ENCODE measurements around the gene HNF1B. TPM values are rescaled to one million over a fixed set of nuclear protein-coding genes. Genes with fewer than 3 reads are reported as not detected.

HNF1B gene
- total RNA-seq, 4 donors from 2014 or later: 16.5 to 39.9 (median 32.2) TPM

- peaks cover 0 to 25% (median 0%) of the 10 kb centered on the region in 3 donors for H3K36me3 ChIP-seq
- DNase-seq: no peak
- H3K27ac ChIP-seq: no peak overlapping the region
- TF ChIP-seq CTCF (IDR thresholded peaks at IDR 0.05): no peak
- no peak for TF ChIP-seq POLR2A (IDR thresholded peaks at IDR 0.05)
- H3K4me1 ChIP-seq: no peaks in the 10 kb centered on the region
- H3K4me3 ChIP-seq: no peak overlapping the region
- peaks cover 0 to 5% of the 10 kb centered on the region in 2 donors for H3K27me3 ChIP-seq
- no peaks in the 10 kb centered on the region for H3K9me3 ChIP-seq
These were observed 9.7 kb downstream of the HNF1B start for GRCh38 chr17:37735165-37735564.

- no peak for TF ChIP-seq POLR2A (IDR thresholded peaks at IDR 0.05)
- no peak for TF ChIP-seq CTCF (IDR thresholded peaks at IDR 0.05)
- no peaks in the 10 kb centered on the region for H3K4me1 ChIP-seq
- no peak overlapping the region for H3K27ac ChIP-seq
- no peak for DNase-seq
- H3K4me3 ChIP-seq: no peak overlapping the region
- H3K9me3 ChIP-seq: no peaks in the 10 kb centered on the region
- H3K27me3 ChIP-seq: no peaks in the 10 kb centered on the region
- H3K36me3 ChIP-seq: peaks cover 0 to 25% (median 0%) of the 10 kb centered on the region in 3 donors
These were observed 12.5 kb downstream of the HNF1B start for GRCh38 chr17:37732316-37732715.

GRCh38 chr17:37731056-37731455, 13.8 kb downstream of the HNF1B start:
- TF ChIP-seq POLR2A (IDR thresholded peaks at IDR 0.05) (no peak), CTCF (IDR thresholded peaks at IDR 0.05) (no peak)
- Histone ChIP-seq H3K9me3 (no peaks in the 10 kb centered on the region), H3K4me1 (peaks cover 0 to 12% (median 3%) of the 10 kb centered on the region in 4 donors), H3K27ac (no peak overlapping the region), H3K27me3 (no peaks in the 10 kb centered on the region), H3K4me3 (no peak overlapping the region), H3K36me3 (peaks cover 0 to 18% (median 0%) of the 10 kb centered on the region in 3 donors)
- DNase-seq: no peak

GRCh38 chr17:37729905-37730304, 15.0 kb downstream of the HNF1B start:
- no peak for TF ChIP-seq POLR2A (IDR thresholded peaks at IDR 0.05)
- Histone ChIP-seq H3K9me3 (no peaks in the 10 kb centered on the region), H3K4me3 (no peak overlapping the region), H3K36me3 (peaks cover 0 to 14% (median 0%) of the 10 kb centered on the region in 3 donors), H3K27ac (peak overlapping the region in 1 of 4 donors; percentile 19), H3K27me3 (no peaks in the 10 kb centered on the region), H3K4me1 (peaks cover 0 to 21% (median 5%) of the 10 kb centered on the region in 4 donors)
- no peak for DNase-seq

- no peaks in the 10 kb centered on the region for H3K9me3 ChIP-seq
- H3K27ac ChIP-seq: peak overlapping the region in 2 of 4 donors; percentile 56 to 81
- peaks cover 0 to 2% (median 0%) of the 10 kb centered on the region in 3 donors for H3K36me3 ChIP-seq
- peaks cover 0 to 32% (median 5%) of the 10 kb centered on the region in 4 donors for H3K4me1 ChIP-seq
- H3K27me3 ChIP-seq: no peaks in the 10 kb centered on the region
- DNase-seq: peak in 2 of 3 donors; percentile 76 to 77
- no peak overlapping the region for H3K4me3 ChIP-seq
- TF ChIP-seq CTCF (IDR thresholded peaks at IDR 0.05) (no peak), POLR2A (IDR thresholded peaks at IDR 0.05) (no peak)
These were observed 17.8 kb downstream of the HNF1B start for GRCh38 chr17:37726891-37727675.

- Histone ChIP-seq H3K36me3 (no peaks in the 10 kb centered on the region), H3K27me3 (no peaks in the 10 kb centered on the region), H3K9me3 (no peaks in the 10 kb centered on the region), H3K27ac (peak overlapping the region in 3 of 4 donors; percentile 53 to 81 (median 56)), H3K4me1 (peaks cover 0 to 40% (median 5%) of the 10 kb centered on the region in 4 donors), H3K4me3 (no peak overlapping the region)
- no peak for DNase-seq
- TF ChIP-seq CTCF (IDR thresholded peaks at IDR 0.05) (no peak), POLR2A (IDR thresholded peaks at IDR 0.05) (no peak)
These were observed 18.6 kb downstream of the HNF1B start for GRCh38 chr17:37726248-37726647.
